GM18505 (cell line): ENCODE results near the gene ELL.

Experiments
- ATAC-seq: cut with Tn5 transposase; IDR thresholded peaks from one replicate; pipeline ENCODE4 v1.9.1; 2021; ENCODE audit not compliant: unreplicated experiment
- POLR2A ChIP-seq: IDR thresholded peaks from 4 replicates; pipeline ENCODE4 v1.6.1; 2011; ENCODE audit warnings: borderline replicate concordance; ENCODE audit not compliant: insufficient read depth, insufficient read length; ENCODE audit errors: extremely low read depth

Gene ELL

DNA sequence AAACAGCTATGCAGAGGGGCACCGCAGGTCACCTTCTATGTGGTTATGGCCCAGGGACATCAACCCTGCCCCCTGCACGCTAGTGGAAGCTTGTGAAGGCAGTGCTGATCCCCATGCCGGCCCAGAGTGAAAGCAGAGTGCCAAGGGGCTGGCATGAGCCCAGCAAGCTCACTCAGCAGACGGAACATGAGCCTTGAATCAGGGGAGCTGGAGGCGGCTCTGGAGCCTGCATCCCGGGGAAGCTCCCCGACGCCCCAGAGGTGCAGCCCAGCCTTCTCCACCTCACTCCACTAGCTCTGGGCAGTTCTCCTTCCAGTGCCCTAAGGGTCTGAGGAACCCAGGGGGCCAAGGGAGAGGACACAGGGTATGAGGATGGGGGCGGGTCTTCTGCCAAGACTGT lies 64.9 kb downstream of the ELL start:
- TF ChIP-seq POLR2A, result no peak
- no peak for ATAC-seq

DNA sequence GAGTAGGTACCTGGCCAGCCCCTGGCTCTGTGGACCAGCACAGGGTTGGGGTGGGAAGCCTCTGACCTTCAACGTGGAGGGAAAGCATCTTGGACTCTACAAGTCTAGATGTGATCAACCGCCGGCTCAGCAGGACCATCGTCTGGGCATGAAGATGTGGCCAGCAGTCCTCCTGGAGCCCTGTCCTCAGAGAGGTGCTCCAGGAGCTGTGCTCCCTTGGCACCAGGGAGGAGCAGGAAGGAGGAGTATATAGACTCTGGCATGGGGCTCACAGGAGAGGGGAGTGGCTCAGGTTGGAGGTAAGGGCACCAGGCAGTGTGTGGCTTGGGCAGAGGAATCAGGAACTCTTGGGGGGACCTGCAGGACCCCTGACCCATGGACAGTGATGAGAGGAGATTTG lies 65.6 kb downstream of the ELL start:
- ATAC-seq, result no peak
- no peak for TF ChIP-seq POLR2A

- TF ChIP-seq POLR2A, result no peak
- ATAC-seq, result no peak
Observed at GRCh38 chr19:18453269-18454024, 68.4 kb downstream of the ELL start.

DNA sequence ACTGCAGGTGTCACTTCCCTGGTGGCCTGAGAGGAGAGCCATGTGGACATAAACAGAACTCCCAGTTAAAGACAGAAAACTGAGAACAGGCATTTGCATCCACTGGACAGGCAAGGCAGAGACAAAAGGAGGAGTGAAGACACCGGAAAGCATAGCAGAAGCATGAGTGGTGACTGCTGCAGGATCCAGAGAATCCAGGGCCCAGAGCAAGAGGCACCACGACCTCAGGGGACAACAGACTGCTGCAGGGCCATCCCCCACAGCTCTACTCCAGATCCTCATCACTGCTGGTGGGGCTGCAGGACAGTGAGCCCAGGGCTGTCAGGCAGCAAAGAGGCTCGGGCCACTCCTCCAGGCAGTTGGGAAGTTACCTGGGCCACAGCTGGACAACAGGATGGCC lies 69.5 kb downstream of the ELL start:
- no peak for ATAC-seq
- no peak for TF ChIP-seq POLR2A

- no peak for ATAC-seq
- no peak for TF ChIP-seq POLR2A
Observed at GRCh38 chr19:18450931-18451836, 70.7 kb downstream of the ELL start.

DNA sequence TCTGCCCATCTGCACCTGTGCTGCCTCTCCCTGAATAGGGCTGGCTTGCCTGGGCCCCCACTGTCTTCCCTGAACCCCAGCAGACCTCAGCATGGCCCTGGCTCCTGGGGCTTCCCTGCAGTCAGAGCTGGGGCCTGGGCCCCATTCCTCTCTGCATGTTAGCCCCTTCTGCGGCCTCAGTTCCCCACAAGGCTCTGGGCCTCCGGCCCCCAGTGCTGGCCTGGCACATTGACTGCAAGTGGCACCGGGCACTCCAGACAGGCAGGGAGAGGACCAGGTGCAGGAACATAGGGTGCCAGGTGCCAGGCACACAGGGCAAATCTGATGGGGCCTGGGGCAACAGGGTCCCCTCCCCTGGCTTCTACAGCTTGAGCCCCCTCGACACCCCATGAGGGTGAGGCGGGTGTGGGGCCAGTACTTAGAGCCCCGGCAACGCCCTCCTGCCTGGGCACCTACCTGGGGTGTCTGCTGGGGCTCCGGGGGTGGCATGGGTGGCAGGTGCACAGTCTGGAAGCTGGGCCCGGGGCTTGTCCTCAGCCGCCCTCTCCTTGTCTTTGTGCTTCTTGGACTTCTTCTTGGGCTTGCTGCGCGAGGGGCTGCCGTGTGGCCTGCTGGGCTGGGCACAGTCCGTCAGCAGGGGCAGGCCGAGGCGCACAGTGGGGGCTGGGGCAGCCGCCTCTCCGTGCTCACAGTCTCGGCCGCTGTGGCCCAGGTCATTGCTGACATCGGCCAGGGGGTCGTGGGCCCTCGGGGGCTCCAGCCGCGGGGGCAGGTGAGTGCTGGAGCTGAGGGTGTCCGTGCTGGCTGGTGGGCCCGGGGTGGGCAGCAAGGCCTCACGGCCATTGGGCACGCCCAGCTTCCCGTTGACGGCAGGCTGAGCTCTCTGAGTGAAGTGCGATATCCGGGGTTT lies 71.6 kb downstream of the ELL start:
- no peak for ATAC-seq
- no peak for TF ChIP-seq POLR2A

DNA sequence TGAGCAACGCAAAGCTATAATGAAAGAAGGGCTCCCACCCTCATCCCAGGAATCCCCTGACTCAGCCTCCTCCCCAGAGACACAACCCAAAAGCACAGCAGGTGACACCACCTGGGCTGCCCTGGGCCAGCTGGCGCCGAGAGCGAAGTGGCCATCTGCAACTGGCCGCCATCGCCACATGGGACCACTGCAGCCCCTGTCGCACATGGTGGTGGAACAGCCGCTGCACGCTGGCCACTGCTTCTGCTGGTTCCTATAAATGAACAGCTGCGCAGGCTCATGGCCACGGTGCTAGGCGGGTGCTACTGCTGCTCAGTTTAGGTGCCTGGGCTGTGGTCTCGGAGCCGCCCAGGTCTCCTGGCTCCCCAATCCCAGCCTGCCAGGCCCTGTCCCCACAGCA lies 72.3 kb downstream of the ELL start:
- TF ChIP-seq POLR2A, result no peak
- ATAC-seq, result no peak

DNA sequence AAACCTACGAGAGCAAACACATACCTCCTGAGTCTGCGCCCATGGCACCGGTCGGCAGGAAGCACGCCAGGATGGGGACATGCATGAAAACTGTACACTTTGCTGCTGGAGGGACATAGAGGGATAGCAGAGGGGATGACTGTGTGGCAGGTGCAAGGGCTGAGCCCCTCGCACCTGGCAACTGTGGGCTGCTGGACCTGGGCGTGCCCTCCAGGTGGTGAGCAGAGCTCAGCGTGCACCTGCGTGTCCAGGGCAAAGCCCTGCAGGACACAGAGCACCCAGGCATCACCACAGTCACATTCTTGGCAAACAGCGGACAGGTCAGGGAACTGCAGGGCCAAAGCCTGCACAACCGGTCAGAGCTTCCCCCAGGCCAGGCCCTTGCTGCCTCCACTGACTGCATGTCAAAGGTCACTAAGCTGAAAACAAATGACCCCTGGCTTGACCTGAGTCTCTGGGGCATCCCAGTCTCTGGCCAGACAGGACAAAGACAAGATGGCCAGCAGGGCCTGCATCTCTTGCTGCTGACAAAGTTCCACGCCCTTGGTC lies 75.0 kb downstream of the ELL start:
- no peak for ATAC-seq

DNA sequence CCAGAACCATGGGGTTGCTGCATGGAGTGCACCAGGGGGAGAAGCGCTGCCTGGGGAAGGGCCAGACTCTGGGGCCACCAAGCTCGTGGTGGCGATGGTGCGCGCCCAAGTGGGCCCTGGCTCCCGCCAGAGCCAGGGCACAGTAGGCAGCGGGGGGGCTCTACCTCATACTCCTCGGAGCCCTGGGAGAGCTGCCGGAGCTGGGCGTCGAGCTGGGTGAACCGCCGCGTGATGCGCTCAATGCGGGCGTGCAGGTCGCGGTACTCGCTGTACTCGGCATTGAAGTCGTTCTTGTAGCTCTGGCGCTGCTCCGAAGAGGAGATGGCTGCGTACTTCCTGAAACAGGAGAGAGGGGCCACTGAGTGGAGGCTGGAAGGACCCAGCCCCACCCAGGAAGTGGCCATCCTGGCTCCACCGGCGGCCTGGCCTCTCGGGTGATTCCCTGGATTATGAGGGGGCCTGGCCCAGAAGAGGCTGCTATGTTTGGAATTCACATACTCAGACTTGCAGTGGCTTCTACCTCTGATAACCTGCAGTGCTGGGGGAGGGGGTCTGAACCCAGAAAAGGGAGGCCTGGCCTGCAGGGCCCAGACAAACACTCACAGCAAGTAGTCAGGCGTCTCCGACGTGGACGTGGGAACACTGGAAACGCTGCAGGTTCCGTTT lies 75.6 kb downstream of the ELL start:
- ATAC-seq, result no peak
- TF ChIP-seq POLR2A, result no peak

More for the DNA sequence above, 75.0 kb downstream of the ELL start:
- TF ChIP-seq POLR2A, result no peak

DNA sequence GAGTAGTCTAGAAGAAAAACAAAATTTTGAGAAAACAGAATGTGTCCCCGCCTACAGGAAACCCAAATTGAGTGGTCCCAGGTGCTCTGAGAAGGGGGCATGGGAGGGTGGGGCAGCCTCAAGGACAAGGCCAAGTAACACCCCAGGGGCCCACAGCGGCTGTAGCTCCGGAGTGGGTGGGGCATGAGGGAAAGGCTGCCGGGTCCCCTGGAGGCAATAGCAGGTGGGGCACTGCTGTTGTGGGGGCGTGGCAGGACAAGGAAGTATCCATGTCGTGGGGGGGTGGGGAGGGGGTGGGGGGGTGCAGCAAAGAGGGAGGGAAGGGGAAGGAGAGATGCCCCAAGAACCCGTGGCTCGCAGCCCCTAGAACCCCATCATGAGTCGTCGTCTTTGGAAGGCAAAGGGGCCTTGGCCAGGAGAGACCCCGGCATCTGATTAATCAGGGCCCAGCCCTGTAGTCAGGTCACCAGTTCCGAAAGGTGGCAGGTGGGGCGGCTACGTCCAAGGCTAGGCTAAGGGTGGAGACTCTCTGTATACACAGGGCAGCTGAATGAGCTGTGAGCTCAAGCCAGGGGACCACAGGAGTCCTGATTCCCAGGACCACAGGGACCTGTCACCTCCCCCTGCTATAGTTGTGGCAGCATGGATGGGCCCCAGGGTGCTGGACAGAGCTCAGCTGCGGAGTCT lies 76.5 kb downstream of the ELL start:
- ATAC-seq, result no peak

DNA sequence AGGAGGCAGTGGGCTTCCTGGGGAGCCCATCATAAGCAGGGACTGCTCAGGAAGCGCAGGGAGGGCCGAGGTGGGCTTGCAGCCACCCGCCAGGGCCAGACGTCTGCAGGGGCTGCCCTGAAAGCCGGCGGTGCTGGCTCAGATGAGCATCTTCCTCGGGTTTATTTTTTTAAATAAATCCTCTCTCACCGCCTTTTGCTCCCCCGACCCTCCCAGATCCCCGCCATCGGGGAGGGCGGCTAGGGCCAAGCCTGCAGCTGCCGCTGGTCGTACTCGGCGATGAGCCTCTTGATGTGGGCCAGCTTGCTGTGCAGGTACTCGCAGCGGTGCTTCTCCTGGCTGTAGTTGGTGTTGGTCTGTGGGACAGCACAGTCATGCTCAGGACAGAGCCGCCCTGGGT lies 77.4 kb downstream of the ELL start:
- ATAC-seq, result no peak
- no peak for TF ChIP-seq POLR2A

More for the DNA sequence above, 76.5 kb downstream of the ELL start:
- no peak for TF ChIP-seq POLR2A

DNA sequence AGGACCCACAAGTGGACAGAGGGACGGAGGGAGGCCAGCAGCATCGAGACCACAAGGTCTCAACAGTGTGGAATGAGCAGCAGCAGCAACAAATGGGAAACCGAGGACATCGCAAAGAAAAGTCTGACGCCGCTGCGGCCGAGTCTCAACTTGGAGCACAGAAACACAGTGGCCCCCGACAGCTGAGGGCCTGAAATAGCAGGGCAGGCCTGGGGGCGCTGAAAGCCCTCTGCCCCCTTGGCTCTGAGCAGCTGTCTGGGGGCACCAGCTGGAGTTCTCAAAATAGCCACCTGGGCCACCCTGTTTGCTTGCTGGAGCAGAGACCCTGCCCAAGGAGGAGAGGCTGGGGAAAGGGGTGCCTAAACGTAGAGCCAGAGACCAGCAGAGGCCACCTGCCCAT lies 78.0 kb downstream of the ELL start:
- TF ChIP-seq POLR2A, result no peak
- ATAC-seq, result no peak
